Measurements from ENCODE around the gene TMPRSS13. TPM values are rescaled to one million over a fixed set of nuclear protein-coding genes. Genes with fewer than 3 reads are reported as not detected.

Gene TMPRSS13
- total RNA-seq, 4 donors from 2014 or later, result 11.1 to 31.7 (median 21.0) TPM

DNA sequence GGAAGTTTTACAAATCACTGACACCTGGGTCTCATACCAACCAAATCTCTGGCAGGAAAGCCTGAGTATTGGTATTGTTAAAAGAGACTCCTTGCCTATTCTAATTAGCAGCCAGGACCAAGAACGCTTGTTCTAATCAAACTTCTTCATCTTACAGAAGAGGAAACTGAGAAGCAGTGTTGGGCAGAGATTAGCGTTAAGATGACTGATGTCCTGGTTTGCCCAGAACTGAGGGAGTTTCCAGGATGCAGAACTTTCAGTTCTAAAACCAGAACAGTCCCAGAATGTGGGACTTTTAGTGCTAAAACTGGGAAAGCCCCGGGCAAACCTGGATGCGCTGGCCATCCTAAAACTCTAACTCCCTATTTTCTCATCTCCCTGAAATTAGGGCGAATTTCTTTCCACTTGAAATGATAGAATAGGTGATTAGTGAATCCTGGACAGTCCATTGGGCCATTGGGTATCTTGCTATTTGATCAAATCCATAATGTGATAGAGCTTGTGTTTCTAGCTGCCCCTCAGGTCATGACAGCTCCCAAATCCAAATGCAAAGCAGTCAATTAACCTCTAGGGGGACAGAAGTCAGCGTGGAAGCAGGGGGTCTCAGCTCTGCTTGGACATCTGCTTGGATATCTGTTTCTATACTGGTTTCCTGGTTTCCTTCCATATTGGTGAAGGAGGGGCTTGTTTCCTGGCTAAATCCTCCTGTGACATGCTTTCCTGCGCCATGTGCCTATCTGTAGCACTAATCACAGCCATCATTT lies 16.0 kb upstream of the TMPRSS13 start:
- H3K27ac ChIP-seq, result no peak overlapping the region
- peaks cover 0 to 24% (median 0%) of the 10 kb centered on the region in 3 donors for H3K4me1 ChIP-seq
- intact Hi-C loops (cut with DNase I), result loop anchor here (5.0 kb wide), 1 partner anchor 107 kb away; no protein-coding TSS in a partner anchor
- 29 to 57% methylated on average over 7 of the region's 7 CpGs for WGBS, 2 donors
- H3K36me3 ChIP-seq, result no peaks in the 10 kb centered on the region
- no peak for DNase-seq
- H3K4me3 ChIP-seq, result no peak overlapping the region
- H3K9me3 ChIP-seq, result no peaks in the 10 kb centered on the region
- H3K27me3 ChIP-seq, result peaks cover 0 to 5% (median 0%) of the 10 kb centered on the region in 4 donors
- no peak for TF ChIP-seq POLR2A (IDR thresholded peaks at IDR 0.05)
- TF ChIP-seq, protein P1, sequence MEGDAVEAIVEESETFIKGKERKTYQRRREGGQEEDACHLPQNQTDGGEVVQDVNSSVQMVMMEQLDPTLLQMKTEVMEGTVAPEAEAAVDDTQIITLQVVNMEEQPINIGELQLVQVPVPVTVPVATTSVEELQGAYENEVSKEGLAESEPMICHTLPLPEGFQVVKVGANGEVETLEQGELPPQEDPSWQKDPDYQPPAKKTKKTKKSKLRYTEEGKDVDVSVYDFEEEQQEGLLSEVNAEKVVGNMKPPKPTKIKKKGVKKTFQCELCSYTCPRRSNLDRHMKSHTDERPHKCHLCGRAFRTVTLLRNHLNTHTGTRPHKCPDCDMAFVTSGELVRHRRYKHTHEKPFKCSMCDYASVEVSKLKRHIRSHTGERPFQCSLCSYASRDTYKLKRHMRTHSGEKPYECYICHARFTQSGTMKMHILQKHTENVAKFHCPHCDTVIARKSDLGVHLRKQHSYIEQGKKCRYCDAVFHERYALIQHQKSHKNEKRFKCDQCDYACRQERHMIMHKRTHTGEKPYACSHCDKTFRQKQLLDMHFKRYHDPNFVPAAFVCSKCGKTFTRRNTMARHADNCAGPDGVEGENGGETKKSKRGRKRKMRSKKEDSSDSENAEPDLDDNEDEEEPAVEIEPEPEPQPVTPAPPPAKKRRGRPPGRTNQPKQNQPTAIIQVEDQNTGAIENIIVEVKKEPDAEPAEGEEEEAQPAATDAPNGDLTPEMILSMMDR (IDR thresholded peaks at IDR 0.05), result no peak

DNA sequence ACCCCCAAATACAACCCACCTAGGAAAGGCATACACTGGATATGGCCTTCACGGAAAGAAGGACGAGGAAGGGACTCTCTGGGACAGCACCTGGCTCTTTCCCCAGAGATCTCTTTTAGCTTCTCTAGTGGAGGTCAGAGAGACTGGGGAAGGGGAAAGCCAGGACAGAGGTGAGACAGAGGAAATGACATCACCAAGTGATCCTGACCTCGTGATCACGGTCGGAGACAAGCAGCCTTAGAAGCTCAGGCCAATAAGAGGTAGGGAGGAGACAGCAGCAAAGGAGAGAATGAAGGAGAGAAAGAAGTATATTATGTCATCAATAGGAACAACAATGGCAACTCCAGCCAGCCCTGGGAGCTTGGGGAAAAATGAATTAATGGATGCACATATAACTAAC lies 15.4 kb upstream of the TMPRSS13 start:
- H3K27ac ChIP-seq, result no peak overlapping the region
- H3K36me3 ChIP-seq, result no peaks in the 10 kb centered on the region
- TF ChIP-seq, protein P1 (IDR thresholded peaks at IDR 0.05), result no peak
- no peak for TF ChIP-seq POLR2A (IDR thresholded peaks at IDR 0.05)
- 65 to 76% methylated on average over 5 of the region's 5 CpGs for WGBS, 2 donors
- no peaks in the 10 kb centered on the region for H3K27me3 ChIP-seq
- H3K9me3 ChIP-seq, result no peaks in the 10 kb centered on the region
- DNase-seq, result no peak
- no peak overlapping the region for H3K4me3 ChIP-seq
- peaks cover 0 to 18% (median 0%) of the 10 kb centered on the region in 3 donors for H3K4me1 ChIP-seq
- intact Hi-C loops (cut with DNase I), result no loop called here

DNA sequence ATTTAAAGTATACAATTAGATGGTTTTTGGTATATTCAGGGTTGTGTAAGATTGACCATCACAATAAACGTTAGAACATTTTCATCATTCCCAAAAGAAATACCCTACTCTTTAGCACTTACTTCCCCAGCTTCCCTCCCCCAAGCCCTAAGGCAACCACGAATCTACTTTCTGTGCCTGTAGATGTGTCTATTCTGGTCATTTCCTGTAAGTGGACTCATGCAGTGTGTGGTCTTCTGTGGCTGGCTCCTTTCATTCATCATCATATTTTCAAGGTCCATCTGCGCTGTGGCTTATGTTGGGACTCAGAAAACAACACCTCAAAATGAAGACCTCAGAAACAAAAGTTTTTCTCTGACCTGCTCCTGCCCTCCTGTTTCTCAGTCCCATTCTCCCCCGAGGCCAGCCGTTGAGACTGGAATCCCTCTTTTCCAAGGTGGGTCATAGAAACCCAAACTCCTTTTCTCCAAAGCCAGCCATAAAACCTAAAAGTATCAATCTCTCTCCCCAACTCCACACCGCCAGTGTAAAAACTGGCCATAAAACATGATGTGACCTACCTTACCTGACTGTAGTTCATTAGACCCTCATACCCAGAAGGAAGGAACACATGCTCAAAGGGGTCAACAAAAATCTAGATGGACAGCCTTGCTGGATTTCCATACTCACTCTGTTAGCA lies 12.9 kb upstream of the TMPRSS13 start:
- intact Hi-C loops (cut with DNase I), result no loop called here
- no peak overlapping the region for H3K4me3 ChIP-seq

DNA sequence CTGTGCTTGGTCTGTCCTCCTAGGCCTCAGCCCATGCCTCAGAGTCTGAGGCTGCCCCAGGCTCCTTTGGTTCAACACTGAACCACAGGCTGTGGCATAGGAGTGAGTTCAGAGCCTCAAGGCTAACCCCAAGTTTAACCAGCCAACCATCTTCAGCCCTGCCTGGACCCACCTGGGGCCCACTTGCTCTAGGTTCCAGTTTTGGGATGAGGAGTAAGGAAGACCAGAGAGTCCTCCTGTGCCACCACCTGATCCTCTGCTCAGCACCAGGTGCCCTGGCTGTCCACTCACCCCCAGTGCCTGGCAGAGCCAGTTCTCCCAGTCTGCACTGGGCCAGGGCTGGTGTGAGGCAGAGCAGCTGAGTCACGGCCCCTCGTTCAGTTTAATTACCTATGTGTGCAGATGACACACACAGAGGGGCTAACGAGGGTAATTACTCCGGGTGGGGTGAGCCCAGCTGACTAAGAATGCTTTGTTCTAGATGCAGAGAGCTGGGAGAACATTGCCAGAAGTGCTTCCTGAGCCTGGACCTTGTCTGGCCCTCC lies 12.0 kb upstream of the TMPRSS13 start:
- TF ChIP-seq, protein P1 (IDR thresholded peaks at IDR 0.05), result no peak
- TF ChIP-seq POLR2A (IDR thresholded peaks at IDR 0.05), result no peak
- Histone ChIP-seq H3K4me3 (no peak overlapping the region), H3K27me3 (no peaks in the 10 kb centered on the region), H3K9me3 (no peaks in the 10 kb centered on the region), H3K27ac (no peak overlapping the region), H3K36me3 (no peaks in the 10 kb centered on the region), H3K4me1 (peaks cover 0 to 21% (median 0%) of the 10 kb centered on the region in 3 donors)
- 18% methylated on average over 4 of the region's 4 CpGs; no CpG with 5 or more reads in 1 of the 2 donors for WGBS, 2 donors
- DNase-seq, result no peak
- intact Hi-C loops (cut with DNase I), result no loop called here

More for the DNA sequence above, 12.9 kb upstream of the TMPRSS13 start:
- Histone ChIP-seq H3K9me3 (no peaks in the 10 kb centered on the region), H3K4me1 (peaks cover 0 to 24% (median 0%) of the 10 kb centered on the region in 3 donors), H3K36me3 (no peaks in the 10 kb centered on the region), H3K27ac (no peak overlapping the region), H3K27me3 (no peaks in the 10 kb centered on the region)
- 85 to 86% methylated on average over 6 of the region's 6 CpGs for WGBS, 2 donors
- no peak for TF ChIP-seq POLR2A (IDR thresholded peaks at IDR 0.05)
- TF ChIP-seq, protein P1 (IDR thresholded peaks at IDR 0.05), result no peak
- no peak for DNase-seq

DNA sequence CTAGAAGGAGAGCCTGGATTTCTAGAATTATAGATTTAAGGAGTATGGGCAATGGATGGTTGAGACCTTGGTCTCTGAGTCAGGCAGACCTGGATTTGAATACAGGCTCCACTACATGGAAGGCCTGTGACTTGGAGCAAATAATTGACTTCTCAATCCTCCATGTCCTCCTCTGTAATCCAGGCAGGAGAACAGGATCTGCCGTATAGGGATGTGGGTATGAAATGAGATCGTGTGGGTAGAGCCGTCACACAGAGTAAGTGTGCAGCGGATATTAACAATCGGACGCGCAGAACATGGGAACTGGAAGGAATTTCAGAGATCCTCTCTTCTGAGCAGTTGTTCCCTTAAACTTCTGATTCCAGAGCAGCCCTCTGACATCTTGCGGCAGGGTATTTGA lies 11.5 kb upstream of the TMPRSS13 start:
- Histone ChIP-seq H3K4me3 (no peak overlapping the region), H3K27me3 (no peaks in the 10 kb centered on the region), H3K27ac (no peak overlapping the region), H3K9me3 (no peaks in the 10 kb centered on the region), H3K36me3 (no peaks in the 10 kb centered on the region), H3K4me1 (peaks cover 0 to 20% (median 0%) of the 10 kb centered on the region in 3 donors)
- TF ChIP-seq POLR2A (IDR thresholded peaks at IDR 0.05), result no peak
- TF ChIP-seq, protein P1 (IDR thresholded peaks at IDR 0.05), result no peak
- WGBS, 2 donors, result 94 to 96% methylated on average over 8 of the region's 8 CpGs
- intact Hi-C loops (cut with DNase I), result no loop called here
- no peak for DNase-seq

All from esophagus squamous epithelium (tissue), 5 donors.